ENCODE measurements around the gene HTR3A. TPM values are rescaled to one million over a fixed set of nuclear protein-coding genes. Genes with fewer than 3 reads are reported as not detected.
A peak's percentile ranks its signal among the peaks of the same experiment; 100 is the strongest.
"Not testable (repeated sequence)": the region's sequence is repeated elsewhere in the genome, so short reads cannot be mapped to it uniquely, and the experiment has no call there.

The HTR3A gene
- under 1 TPM in 2 of 4 donors, not detected in 2; 0.17 to 0.46 TPM for polyA plus RNA-seq (ENCODE audit: insufficient read length in 4 of 4)

DNA sequence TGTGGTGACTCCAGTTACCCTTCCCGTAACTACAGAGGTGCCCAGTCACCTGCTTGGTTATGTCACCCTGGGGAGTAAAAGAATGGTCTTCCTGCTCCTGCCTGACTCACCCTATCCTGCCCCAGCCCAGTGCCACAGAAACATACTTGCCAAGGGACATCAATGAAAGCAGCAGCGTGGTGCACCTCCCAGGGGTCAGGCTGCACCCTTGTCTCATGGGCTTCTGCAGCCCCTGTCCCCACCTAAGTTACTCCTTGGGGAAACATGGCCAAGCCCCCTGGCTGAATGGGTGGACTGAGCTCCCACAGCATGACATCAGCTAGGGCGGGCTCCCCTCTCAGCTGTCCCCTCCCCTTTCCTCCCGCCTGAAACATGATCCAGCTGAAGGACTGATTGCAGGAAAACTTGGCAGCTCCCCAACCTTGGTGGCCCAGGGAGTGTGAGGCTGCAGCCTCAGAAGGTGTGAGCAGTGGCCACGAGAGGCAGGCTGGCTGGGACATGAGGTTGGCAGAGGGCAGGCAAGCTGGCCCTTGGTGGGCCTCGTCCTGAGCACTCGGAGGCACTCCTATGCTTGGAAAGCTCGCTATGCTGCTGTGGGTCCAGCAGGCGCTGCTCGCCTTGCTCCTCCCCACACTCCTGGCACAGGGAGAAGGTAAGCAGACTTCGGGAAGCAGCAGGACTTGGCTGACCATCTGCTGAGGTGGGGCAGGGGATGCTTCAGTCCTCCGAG lies at the start of gene HTR3A:
TSS of gene HTR3A (plus strand) at position 368 of the 730 bp plus-strand sequence. CDS start at position 586, 218 bp downstream.
- DNase-seq (ENCODE audit: low read depth in 4 of 4, low spot score in 3 of 4) = peak; percentile 56 to 82 (median 62)

GRCh38 chr11:113926273-113927197 lies 48.4 kb upstream of the HTR3A start:
- no peak for DNase-seq (ENCODE audit: low read depth in 4 of 4, low spot score in 3 of 4)

DNA sequence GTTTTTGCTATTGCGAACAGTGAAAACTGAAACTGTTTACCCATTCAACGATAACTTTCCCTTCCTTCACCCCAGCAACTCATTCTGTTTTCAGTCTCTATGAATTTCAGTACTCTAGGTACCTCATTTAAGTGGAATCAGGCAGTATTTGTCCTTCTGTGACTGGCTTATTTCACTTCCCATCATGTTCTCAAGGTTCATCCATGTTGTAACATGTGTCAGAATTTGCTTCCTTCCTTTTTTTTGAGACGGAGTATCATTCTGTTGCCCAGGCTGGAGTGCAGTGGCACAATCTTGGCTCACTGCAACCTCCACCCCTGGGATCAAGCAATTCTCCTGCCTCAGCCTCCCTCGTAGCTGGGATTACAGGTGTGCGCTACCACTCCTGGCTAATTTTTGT lies 46.6 kb upstream of the HTR3A start:
- DNase-seq (ENCODE audit: low read depth in 4 of 4, low spot score in 3 of 4) = no peak

GRCh38 chr11:113932788-113933187 lies 42.1 kb upstream of the HTR3A start:
- no peak for DNase-seq (ENCODE audit: low read depth in 4 of 4, low spot score in 3 of 4)

- DNase-seq (ENCODE audit: low read depth in 4 of 4, low spot score in 3 of 4) = not testable (repeated sequence)
These were observed 40.7 kb upstream of the HTR3A start for GRCh38 chr11:113934193-113934592.

- DNase-seq (ENCODE audit: low read depth in 4 of 4, low spot score in 3 of 4) = no peak
These were observed 40.1 kb upstream of the HTR3A start for GRCh38 chr11:113934761-113935160.

DNA sequence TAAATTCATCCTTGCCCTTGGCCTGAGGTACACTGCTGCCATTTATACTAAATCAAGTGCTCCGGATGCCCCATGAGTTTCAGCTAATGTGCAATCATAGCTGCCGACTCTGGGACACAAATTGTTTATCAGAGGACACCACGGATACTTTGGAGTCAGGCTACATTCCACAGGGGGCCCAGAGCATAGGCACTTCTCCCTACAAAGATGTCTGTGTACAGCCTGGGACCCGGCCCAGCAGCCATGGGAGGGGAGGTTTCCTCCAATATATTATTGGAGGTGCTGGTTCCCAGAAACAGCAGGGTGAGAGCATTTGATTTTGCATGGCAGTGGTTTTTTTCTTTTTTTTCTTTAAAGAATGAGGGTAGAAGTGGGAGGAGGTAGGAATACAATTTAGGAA lies 39.0 kb upstream of the HTR3A start:
- DNase-seq (ENCODE audit: low read depth in 4 of 4, low spot score in 3 of 4) = no peak

DNA sequence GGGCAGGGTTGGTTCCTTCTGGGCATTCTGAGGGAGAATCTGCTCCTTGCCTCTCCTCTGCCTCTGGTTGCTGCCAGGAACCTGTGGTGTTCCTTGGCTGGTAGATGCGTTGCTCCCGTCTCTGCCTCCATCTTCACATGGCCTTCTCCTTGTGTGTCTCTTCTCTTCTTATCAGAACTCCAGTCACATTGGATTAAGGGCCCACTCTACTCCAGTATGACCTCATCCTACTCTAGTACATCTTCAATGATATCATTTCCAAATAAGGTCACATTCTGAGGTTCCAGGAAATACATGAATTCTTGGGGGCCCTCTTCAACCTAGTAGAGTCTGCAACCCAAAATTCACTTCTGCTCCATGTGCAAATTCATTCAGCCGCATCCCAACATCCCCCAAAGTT lies 37.0 kb upstream of the HTR3A start:
- no peak for DNase-seq (ENCODE audit: low read depth in 4 of 4, low spot score in 3 of 4)

GRCh38 chr11:113942256-113942655 lies 32.7 kb upstream of the HTR3A start:
- no peak for DNase-seq (ENCODE audit: low read depth in 4 of 4, low spot score in 3 of 4)

DNA sequence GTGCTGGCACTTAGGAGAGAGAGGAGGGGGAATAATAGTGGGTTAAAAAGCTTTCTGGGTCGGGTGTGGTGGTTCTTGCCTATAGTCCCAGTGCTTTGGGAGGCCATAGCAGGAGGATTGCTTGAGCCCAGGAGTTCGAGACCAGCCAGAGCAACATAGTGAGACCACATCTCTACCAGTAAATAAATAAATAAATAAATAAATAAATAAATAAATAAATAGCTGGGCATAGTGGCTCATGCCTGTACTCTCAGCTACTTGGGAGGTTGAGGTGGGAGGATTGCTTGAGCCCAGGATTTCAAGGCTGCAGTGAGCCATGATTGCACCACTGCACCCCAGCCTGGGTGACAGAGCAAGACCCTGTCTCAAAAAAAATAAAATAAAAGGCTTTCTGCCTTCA lies 28.7 kb upstream of the HTR3A start:
- DNase-seq (ENCODE audit: low read depth in 4 of 4, low spot score in 3 of 4) = not testable (repeated sequence)

- no peak for DNase-seq (ENCODE audit: low read depth in 4 of 4, low spot score in 3 of 4)
These were observed 26.9 kb upstream of the HTR3A start for GRCh38 chr11:113947994-113948393.

DNA sequence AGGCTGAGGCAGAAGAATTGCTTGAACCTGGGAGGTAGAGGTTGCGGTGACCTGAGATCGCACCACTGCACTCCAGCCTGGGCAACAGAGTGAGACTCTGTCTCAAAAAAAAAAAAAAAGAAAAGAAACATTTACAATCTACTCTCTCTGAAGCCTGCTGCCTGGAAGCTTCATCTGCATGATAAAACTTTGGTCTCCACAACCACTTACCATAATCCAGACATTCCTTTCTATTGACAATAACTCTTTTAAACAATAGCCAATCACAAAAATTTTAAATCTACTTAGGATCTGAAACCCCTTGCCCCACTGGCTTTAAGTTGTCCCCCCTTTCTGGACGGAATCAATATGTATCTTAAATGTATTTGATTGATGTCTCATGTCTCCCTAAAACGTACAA lies 25.0 kb upstream of the HTR3A start:
- DNase-seq (ENCODE audit: low read depth in 4 of 4, low spot score in 3 of 4) = no peak

- DNase-seq (ENCODE audit: low read depth in 4 of 4, low spot score in 3 of 4) = no peak
These were observed 23.4 kb upstream of the HTR3A start for GRCh38 chr11:113951537-113951936.

DNA sequence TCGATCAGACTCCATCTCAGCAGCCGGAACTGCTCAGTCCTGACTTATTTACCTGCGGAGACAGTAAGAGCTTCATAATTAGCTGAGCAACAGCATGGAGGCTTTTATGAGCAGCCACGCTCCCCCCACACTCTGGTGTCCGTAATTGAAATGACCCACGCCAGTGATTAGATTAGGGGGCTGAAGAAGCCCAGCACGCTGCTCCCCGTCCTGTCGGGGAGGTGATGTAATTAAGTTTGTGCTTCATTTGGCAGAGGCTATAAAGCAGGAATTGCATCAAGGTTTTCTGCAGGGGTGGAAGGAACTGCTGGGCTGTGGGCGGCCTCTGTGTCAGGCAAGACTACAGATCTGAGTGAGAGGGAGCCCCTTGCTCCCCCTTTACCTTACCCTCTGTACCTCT lies 22.8 kb upstream of the HTR3A start:
- peak in 1 of 4 donors; percentile 36 for DNase-seq (ENCODE audit: low read depth in 4 of 4, low spot score in 3 of 4)

GRCh38 chr11:113952588-113952987 lies 22.3 kb upstream of the HTR3A start:
- no peak for DNase-seq (ENCODE audit: low read depth in 4 of 4, low spot score in 3 of 4)

GRCh38 chr11:113954235-113954634 lies 20.7 kb upstream of the HTR3A start:
- no peak for DNase-seq (ENCODE audit: low read depth in 4 of 4, low spot score in 3 of 4)

DNA sequence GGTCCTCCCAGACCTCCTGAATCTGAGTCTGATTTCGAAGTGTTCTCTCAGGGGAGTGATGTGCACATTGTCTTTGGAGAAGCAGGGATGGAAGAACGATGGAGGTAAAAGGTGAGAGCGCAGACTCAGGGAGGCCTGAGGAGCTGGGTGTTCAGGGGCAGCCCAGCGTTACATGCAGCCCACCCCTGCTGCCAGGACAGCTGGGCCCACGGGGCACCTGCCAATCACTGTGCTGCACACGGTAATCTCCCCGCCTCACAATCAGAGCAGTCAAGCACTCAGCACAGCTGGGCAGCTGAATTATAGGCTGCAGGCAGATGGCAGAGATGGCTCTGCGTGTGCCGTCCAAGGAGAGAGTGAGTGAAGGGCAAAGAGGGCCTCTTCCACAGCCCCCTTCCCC lies 17.9 kb upstream of the HTR3A start:
- DNase-seq (ENCODE audit: low read depth in 4 of 4, low spot score in 3 of 4) = no peak

- no peak for DNase-seq (ENCODE audit: low read depth in 4 of 4, low spot score in 3 of 4)
These were observed 14.1 kb upstream of the HTR3A start for GRCh38 chr11:113960702-113961330.

DNA sequence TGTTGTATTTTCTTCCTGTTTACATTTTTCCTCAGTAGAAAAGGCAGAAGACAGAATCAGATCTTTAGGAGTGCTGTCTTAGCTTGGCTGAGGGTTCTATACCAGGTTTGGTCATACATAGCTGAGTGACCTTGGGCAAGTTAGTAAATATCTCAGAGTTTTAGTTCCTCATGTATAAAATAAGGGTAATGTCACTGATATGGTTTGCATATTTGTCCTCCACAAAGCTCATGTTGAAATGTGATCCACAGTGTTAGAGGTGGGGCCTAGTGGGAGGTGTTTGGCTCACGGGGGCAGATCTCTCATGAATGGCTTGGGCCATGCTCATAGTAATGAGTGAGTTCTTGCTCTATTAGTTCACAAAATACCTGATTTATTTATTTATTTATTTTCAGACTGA lies 7.5 kb upstream of the HTR3A start:
- no peak for DNase-seq (ENCODE audit: low read depth in 4 of 4, low spot score in 3 of 4)

DNA sequence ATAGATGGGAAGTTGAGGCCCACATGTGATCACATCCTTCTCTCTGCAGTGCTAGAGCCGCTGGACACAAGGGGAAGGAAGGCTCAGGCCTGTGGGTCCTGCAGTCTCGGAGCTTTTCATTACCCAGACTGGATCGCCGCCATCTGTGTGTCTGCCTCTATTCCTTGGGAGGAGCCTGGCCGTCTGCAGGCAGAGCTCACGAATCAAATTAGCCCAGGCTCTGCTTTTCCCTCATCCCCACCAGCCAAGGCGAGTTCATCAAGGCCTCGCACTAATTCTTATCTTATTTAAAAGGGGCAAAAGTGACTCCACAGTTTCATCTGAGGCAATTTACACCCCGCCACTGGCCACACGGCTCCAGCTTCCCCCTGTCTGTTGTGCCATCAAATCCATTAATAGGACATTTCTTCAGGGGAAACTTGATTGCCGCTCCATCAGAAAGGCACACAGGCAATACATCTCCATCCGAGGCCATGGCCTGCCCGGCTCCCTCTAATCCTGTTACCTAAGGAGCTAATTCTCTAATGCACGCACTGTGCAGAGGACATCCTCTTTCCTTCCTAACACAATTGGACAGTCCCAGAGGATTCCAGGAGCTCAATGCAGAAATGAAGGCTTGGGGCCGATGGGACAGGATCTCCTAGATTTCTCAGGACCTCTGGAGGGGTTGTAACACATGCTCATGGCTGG lies 3.3 kb upstream of the HTR3A start:
- DNase-seq (ENCODE audit: low read depth in 4 of 4, low spot score in 3 of 4) = no peak

GRCh38 chr11:113977071-113977490 lies 2.2 kb downstream of the HTR3A start:
- DNase-seq (ENCODE audit: low read depth in 4 of 4, low spot score in 3 of 4) = no peak
